Measurements from ENCODE around the gene KIAA0319L.

KIAA0319L gene

GRCh38 chr1:35533586-35533985, 23.6 kb downstream of the KIAA0319L start:
- Histone ChIP-seq H3K36me3 (ENCODE audit: control insufficient read depth, insufficient read depth, low read length) (peaks cover 45% of the 10 kb centered on the region), H3K4me3 (ENCODE audit: extremely low read depth, insufficient read depth, low read length, poor library complexity, severe bottlenecking) (no peak overlapping the region), H3K9me3 (ENCODE audit: control insufficient read depth, low read length) (peaks cover 14% of the 10 kb centered on the region), H3K27ac (ENCODE audit: low read depth, low read length, severe bottlenecking) (no peak overlapping the region), H3K4me1 (ENCODE audit: control insufficient read depth, insufficient read depth, low read length, poor library complexity, severe bottlenecking) (no peaks in the 10 kb centered on the region)
- 38 to 56% methylated on average over 1 of the region's 1 CpG for WGBS, 2 experiments (ENCODE audit: insufficient coverage in 2 of 2)

DNA sequence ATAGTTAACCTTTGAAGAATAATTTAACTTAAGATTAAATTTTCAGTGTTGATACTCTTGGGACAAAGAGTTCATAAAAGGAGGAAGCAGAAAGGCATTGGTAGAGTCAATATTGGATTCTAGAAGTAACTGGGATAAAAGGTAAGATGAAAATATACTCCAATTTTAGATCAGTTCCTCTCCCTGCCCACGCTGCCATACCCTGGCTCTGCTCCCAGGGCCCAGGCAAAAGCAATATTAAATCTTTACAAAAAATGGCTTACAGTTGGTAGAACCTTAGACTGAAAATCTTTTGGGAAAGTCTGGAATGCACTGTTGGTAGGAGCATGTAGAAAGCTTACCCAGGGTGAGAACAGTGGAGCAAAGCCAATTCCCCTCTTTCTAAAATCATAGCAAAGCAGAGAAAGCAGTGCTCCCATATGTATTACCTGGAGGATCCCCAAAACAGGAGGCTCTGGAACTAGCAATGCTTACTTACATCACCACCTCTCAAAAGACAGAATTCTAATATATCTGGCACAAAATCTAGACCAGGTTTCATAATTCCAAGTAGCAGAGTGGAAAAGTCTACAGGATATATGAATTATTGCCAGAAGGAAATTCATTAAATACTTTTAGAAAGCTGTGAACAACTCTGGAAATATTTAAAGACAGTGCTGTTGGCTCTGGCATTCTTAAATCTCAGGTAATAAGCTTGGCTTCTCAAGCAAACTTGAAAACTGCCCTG, 24.5 kb downstream of the KIAA0319L start:
- no peak overlapping the region for H3K27ac ChIP-seq (ENCODE audit: low read depth, low read length, severe bottlenecking)
- H3K36me3 ChIP-seq (ENCODE audit: control insufficient read depth, insufficient read depth, low read length), result peaks cover 45% of the 10 kb centered on the region
- H3K9me3 ChIP-seq (ENCODE audit: control insufficient read depth, low read length), result peaks cover 14% of the 10 kb centered on the region
- no CpG with 5 or more reads among the region's 1 CpG for WGBS, 2 experiments (ENCODE audit: insufficient coverage in 2 of 2)
- no peak overlapping the region for H3K4me3 ChIP-seq (ENCODE audit: extremely low read depth, insufficient read depth, low read length, poor library complexity, severe bottlenecking)
- H3K4me1 ChIP-seq (ENCODE audit: control insufficient read depth, insufficient read depth, low read length, poor library complexity, severe bottlenecking), result no peaks in the 10 kb centered on the region

GRCh38 chr1:35531368-35531767, 25.8 kb downstream of the KIAA0319L start:
- Histone ChIP-seq H3K4me1 (ENCODE audit: control insufficient read depth, insufficient read depth, low read length, poor library complexity, severe bottlenecking) (no peaks in the 10 kb centered on the region), H3K4me3 (ENCODE audit: extremely low read depth, insufficient read depth, low read length, poor library complexity, severe bottlenecking) (no peak overlapping the region), H3K36me3 (ENCODE audit: control insufficient read depth, insufficient read depth, low read length) (peaks cover 43% of the 10 kb centered on the region), H3K27ac (ENCODE audit: low read depth, low read length, severe bottlenecking) (no peak overlapping the region), H3K9me3 (ENCODE audit: control insufficient read depth, low read length) (peaks cover 19% of the 10 kb centered on the region)
- WGBS, 2 experiments (ENCODE audit: insufficient coverage in 2 of 2), result 98 to 100% methylated on average over 5 of the region's 6 CpGs

DNA sequence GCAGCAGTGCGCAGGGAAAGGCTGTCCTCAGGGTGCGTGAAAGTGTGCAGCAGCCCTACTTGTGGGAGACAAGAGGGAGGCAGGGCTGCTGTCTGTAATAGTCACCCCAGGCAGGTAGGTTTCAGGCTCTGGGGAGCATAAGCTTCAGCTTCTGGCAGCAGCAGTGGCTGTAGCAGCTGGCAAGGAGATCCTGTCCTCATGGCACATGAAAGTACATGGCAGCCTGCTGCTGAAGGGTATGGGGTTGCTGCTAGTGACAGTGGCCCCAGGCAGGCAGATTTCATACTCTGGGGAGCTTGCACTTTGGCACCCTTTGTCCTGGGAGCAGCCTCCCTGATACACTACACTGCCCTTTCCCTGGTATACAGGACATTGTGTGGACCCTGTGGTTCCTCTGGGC, 26.3 kb downstream of the KIAA0319L start:
- no peak overlapping the region for H3K27ac ChIP-seq (ENCODE audit: low read depth, low read length, severe bottlenecking)
- peaks cover 40% of the 10 kb centered on the region for H3K36me3 ChIP-seq (ENCODE audit: control insufficient read depth, insufficient read depth, low read length)
- H3K4me3 ChIP-seq (ENCODE audit: extremely low read depth, insufficient read depth, low read length, poor library complexity, severe bottlenecking), result no peak overlapping the region
- peaks cover 19% of the 10 kb centered on the region for H3K9me3 ChIP-seq (ENCODE audit: control insufficient read depth, low read length)
- H3K4me1 ChIP-seq (ENCODE audit: control insufficient read depth, insufficient read depth, low read length, poor library complexity, severe bottlenecking), result no peaks in the 10 kb centered on the region
- 87 to 94% methylated on average over 2 of the region's 2 CpGs for WGBS, 2 experiments (ENCODE audit: insufficient coverage in 2 of 2)

GRCh38 chr1:35530168-35530567, 27.0 kb downstream of the KIAA0319L start:
- Histone ChIP-seq H3K9me3 (ENCODE audit: control insufficient read depth, low read length) (peaks cover 19% of the 10 kb centered on the region), H3K4me1 (ENCODE audit: control insufficient read depth, insufficient read depth, low read length, poor library complexity, severe bottlenecking) (no peaks in the 10 kb centered on the region), H3K36me3 (ENCODE audit: control insufficient read depth, insufficient read depth, low read length) (peaks cover 40% of the 10 kb centered on the region), H3K27ac (ENCODE audit: low read depth, low read length, severe bottlenecking) (no peak overlapping the region), H3K4me3 (ENCODE audit: extremely low read depth, insufficient read depth, low read length, poor library complexity, severe bottlenecking) (no peak overlapping the region)
- 63 to 67% methylated on average over 3 of the region's 5 CpGs for WGBS, 2 experiments (ENCODE audit: insufficient coverage in 2 of 2)

- H3K36me3 ChIP-seq (ENCODE audit: control insufficient read depth, insufficient read depth, low read length), result peaks cover 12% of the 10 kb centered on the region
- H3K4me3 ChIP-seq (ENCODE audit: extremely low read depth, insufficient read depth, low read length, poor library complexity, severe bottlenecking), result no peak overlapping the region
- 100% methylated on average over 1 of the region's 2 CpGs; no CpG with 5 or more reads in 1 of the 2 experiments for WGBS, 2 experiments (ENCODE audit: insufficient coverage in 2 of 2)
- H3K27ac ChIP-seq (ENCODE audit: low read depth, low read length, severe bottlenecking), result no peak overlapping the region
- peaks cover 5% of the 10 kb centered on the region for H3K9me3 ChIP-seq (ENCODE audit: control insufficient read depth, low read length)
- no peaks in the 10 kb centered on the region for H3K4me1 ChIP-seq (ENCODE audit: control insufficient read depth, insufficient read depth, low read length, poor library complexity, severe bottlenecking)
Observed at GRCh38 chr1:35524106-35524505, 33.1 kb downstream of the KIAA0319L start.

GRCh38 chr1:35519432-35519831, 37.8 kb downstream of the KIAA0319L start:
- Histone ChIP-seq H3K27ac (ENCODE audit: low read depth, low read length, severe bottlenecking) (no peak overlapping the region), H3K36me3 (ENCODE audit: control insufficient read depth, insufficient read depth, low read length) (peaks cover 8% of the 10 kb centered on the region), H3K4me3 (ENCODE audit: extremely low read depth, insufficient read depth, low read length, poor library complexity, severe bottlenecking) (no peak overlapping the region), H3K4me1 (ENCODE audit: control insufficient read depth, insufficient read depth, low read length, poor library complexity, severe bottlenecking) (no peaks in the 10 kb centered on the region), H3K9me3 (ENCODE audit: control insufficient read depth, low read length) (no peaks in the 10 kb centered on the region)
- WGBS, 2 experiments (ENCODE audit: insufficient coverage in 2 of 2), result 100% methylated on average over 1 of the region's 2 CpGs; no CpG with 5 or more reads in 1 of the 2 experiments

DNA sequence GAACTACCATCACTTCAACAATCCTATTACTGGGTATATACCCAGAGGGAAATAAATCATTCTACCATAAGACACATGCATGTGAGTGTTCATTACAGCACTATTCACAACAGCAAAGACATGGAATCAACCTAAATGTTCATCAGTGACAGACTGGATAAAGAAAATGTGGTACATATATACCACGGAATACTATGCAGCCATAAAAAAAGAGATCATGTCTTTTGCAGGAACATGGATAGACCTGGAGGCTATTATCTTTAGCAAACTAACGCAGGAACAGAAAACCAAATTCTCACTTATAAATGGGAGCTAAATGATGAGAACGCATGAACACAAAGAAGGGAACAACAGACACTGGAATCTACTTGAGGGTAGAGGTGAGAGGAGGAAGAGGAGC, 39.0 kb downstream of the KIAA0319L start:
- H3K9me3 ChIP-seq (ENCODE audit: control insufficient read depth, low read length), result no peaks in the 10 kb centered on the region
- no peaks in the 10 kb centered on the region for H3K4me1 ChIP-seq (ENCODE audit: control insufficient read depth, insufficient read depth, low read length, poor library complexity, severe bottlenecking)
- peaks cover 3% of the 10 kb centered on the region for H3K36me3 ChIP-seq (ENCODE audit: control insufficient read depth, insufficient read depth, low read length)
- no CpG with 5 or more reads among the region's 3 CpGs for WGBS, 2 experiments (ENCODE audit: insufficient coverage in 2 of 2)
- H3K27ac ChIP-seq (ENCODE audit: low read depth, low read length, severe bottlenecking), result no peak overlapping the region
- H3K4me3 ChIP-seq (ENCODE audit: extremely low read depth, insufficient read depth, low read length, poor library complexity, severe bottlenecking), result no peak overlapping the region

DNA sequence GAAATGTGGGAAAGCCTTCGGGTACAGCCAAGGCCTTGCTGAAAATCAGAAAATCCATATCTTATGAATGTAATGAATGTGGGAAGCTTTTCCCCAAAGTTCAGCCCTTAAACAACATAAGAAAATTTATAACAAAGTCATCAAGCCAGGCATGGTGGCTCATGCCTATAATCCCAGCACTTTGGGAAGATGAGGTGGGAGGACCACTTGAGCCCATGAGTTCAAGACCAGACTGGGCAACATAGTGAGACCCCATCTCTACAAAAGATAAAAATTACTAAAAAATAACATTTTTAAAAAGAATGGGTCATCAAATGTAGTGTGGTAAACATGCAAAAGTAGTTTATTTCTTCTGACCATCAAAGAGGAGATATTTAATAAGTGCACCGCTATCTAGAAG, 45.9 kb downstream of the KIAA0319L start:
- 100% methylated on average over 1 of the region's 2 CpGs for WGBS, 2 experiments (ENCODE audit: insufficient coverage in 2 of 2)
- Histone ChIP-seq H3K36me3 (ENCODE audit: control insufficient read depth, insufficient read depth, low read length) (peaks cover 5% of the 10 kb centered on the region), H3K27ac (ENCODE audit: low read depth, low read length, severe bottlenecking) (no peak overlapping the region), H3K4me3 (ENCODE audit: extremely low read depth, insufficient read depth, low read length, poor library complexity, severe bottlenecking) (no peak overlapping the region), H3K4me1 (ENCODE audit: control insufficient read depth, insufficient read depth, low read length, poor library complexity, severe bottlenecking) (no peaks in the 10 kb centered on the region), H3K9me3 (ENCODE audit: control insufficient read depth, low read length) (no peaks in the 10 kb centered on the region)

DNA sequence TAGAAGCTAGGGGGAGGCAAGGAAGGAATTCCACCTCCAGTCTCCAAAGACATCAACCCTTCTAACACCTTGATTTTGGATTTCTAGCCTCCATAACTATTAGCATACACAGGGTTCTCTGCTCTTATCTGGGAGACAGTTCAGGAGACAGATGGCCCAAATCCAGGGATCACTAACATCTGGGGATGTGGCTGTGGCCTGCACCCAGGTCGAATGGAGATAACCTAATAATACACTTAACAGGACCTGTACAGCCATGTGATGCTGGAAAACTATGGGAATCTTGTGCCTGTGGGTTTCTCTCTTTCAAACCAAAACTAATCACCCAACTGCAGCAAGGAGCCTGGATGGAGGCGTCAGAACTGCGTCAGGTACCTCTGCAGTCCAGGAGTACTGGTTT, 47.6 kb downstream of the KIAA0319L start:
- H3K9me3 ChIP-seq (ENCODE audit: control insufficient read depth, low read length), result no peaks in the 10 kb centered on the region
- 60 to 100% methylated on average over 1 of the region's 3 CpGs for WGBS, 2 experiments (ENCODE audit: insufficient coverage in 2 of 2)
- H3K4me3 ChIP-seq (ENCODE audit: extremely low read depth, insufficient read depth, low read length, poor library complexity, severe bottlenecking), result no peak overlapping the region
- H3K36me3 ChIP-seq (ENCODE audit: control insufficient read depth, insufficient read depth, low read length), result peaks cover 16% of the 10 kb centered on the region
- H3K4me1 ChIP-seq (ENCODE audit: control insufficient read depth, insufficient read depth, low read length, poor library complexity, severe bottlenecking), result no peaks in the 10 kb centered on the region
- H3K27ac ChIP-seq (ENCODE audit: low read depth, low read length, severe bottlenecking), result no peak overlapping the region

DNA sequence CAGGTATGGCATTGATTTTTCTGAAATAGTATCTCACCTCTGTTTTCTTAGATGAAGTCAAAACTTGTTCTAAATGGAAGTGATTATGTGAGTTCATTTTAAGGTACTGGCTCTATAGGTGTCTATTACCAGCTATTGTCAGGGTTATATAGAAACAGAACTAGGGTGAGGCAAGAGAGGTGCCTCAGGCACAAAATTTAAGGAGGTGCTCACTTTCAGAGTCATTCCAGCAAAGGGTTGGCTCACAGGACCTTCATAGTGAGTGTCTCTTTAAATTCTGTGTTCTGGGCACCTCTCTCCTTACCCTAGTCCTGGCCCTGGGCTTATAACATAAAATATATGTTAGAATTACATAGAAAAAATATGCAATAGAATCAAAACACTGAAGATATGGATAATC, 49.3 kb downstream of the KIAA0319L start:
- H3K9me3 ChIP-seq (ENCODE audit: control insufficient read depth, low read length), result no peaks in the 10 kb centered on the region
- no peak overlapping the region for H3K4me3 ChIP-seq (ENCODE audit: extremely low read depth, insufficient read depth, low read length, poor library complexity, severe bottlenecking)

More for the DNA sequence above, 49.3 kb downstream of the KIAA0319L start:
- Histone ChIP-seq H3K36me3 (ENCODE audit: control insufficient read depth, insufficient read depth, low read length) (peaks cover 16% of the 10 kb centered on the region), H3K27ac (ENCODE audit: low read depth, low read length, severe bottlenecking) (no peak overlapping the region), H3K4me1 (ENCODE audit: control insufficient read depth, insufficient read depth, low read length, poor library complexity, severe bottlenecking) (no peaks in the 10 kb centered on the region)

Measured in mesodermal cell (in vitro differentiated cells).